ENCODE data around the gene PRPH2. TPM values are rescaled to one million over a fixed set of nuclear protein-coding genes. Genes with fewer than 3 reads are reported as not detected.
"Not testable (repeated sequence)": the region's sequence is repeated elsewhere in the genome, so short reads cannot be mapped to it uniquely, and the experiment has no call there.

The PRPH2 gene
- total RNA-seq, 1 experiment from 2014 or later: not detected

- no peak for DNase-seq (ENCODE audit: extremely low read depth, low read depth)
These were observed 18.0 kb downstream of the PRPH2 start for GRCh38 chr6:42704251-42704936.

GRCh38 chr6:42702786-42703185, 19.6 kb downstream of the PRPH2 start:
- not testable (repeated sequence) for DNase-seq (ENCODE audit: extremely low read depth, low read depth)

- DNase-seq (ENCODE audit: extremely low read depth, low read depth): no peak
These were observed 20.2 kb downstream of the PRPH2 start for GRCh38 chr6:42702200-42702599.

GRCh38 chr6:42698217-42698616, 24.2 kb downstream of the PRPH2 start:
- DNase-seq (ENCODE audit: extremely low read depth, low read depth): no peak

GRCh38 chr6:42697268-42697655, 25.1 kb downstream of the PRPH2 start:
- no peak for DNase-seq (ENCODE audit: extremely low read depth, low read depth)

- DNase-seq (ENCODE audit: extremely low read depth, low read depth): no peak
These were observed 25.7 kb downstream of the PRPH2 start for GRCh38 chr6:42696526-42697267.

- no peak for DNase-seq (ENCODE audit: extremely low read depth, low read depth)
These were observed 27.8 kb downstream of the PRPH2 start for GRCh38 chr6:42694586-42694985.

GRCh38 chr6:42693725-42694323, 28.6 kb downstream of the PRPH2 start:
- DNase-seq (ENCODE audit: extremely low read depth, low read depth): no peak

GRCh38 chr6:42692137-42692911, 30.1 kb downstream of the PRPH2 start:
- DNase-seq (ENCODE audit: extremely low read depth, low read depth): no peak

- DNase-seq (ENCODE audit: extremely low read depth, low read depth): no peak
These were observed 31.5 kb downstream of the PRPH2 start for GRCh38 chr6:42690872-42691271.

- DNase-seq (ENCODE audit: extremely low read depth, low read depth): no peak
These were observed 32.2 kb downstream of the PRPH2 start for GRCh38 chr6:42690151-42690702.

- DNase-seq (ENCODE audit: extremely low read depth, low read depth): no peak
These were observed 33.0 kb downstream of the PRPH2 start for GRCh38 chr6:42689371-42689770.

GRCh38 chr6:42688281-42688680, 34.1 kb downstream of the PRPH2 start:
- DNase-seq (ENCODE audit: extremely low read depth, low read depth): no peak

- no peak for DNase-seq (ENCODE audit: extremely low read depth, low read depth)
These were observed 43.0 kb downstream of the PRPH2 start for GRCh38 chr6:42679358-42679757.

GRCh38 chr6:42674780-42675179, 47.6 kb downstream of the PRPH2 start:
- DNase-seq (ENCODE audit: extremely low read depth, low read depth): no peak

GRCh38 chr6:42674368-42674767, 48.0 kb downstream of the PRPH2 start:
- not testable (repeated sequence) for DNase-seq (ENCODE audit: extremely low read depth, low read depth)

GRCh38 chr6:42664718-42665117, 57.7 kb downstream of the PRPH2 start:
- DNase-seq (ENCODE audit: extremely low read depth, low read depth): no peak

GRCh38 chr6:42661540-42662153, 60.8 kb downstream of the PRPH2 start:
- DNase-seq (ENCODE audit: extremely low read depth, low read depth): peak; percentile 69

- no peak for DNase-seq (ENCODE audit: extremely low read depth, low read depth)
These were observed 62.6 kb downstream of the PRPH2 start for GRCh38 chr6:42659806-42660205.

- DNase-seq (ENCODE audit: extremely low read depth, low read depth): no peak
These were observed 68.5 kb downstream of the PRPH2 start for GRCh38 chr6:42653851-42654250.

All from NCI-H460 (cell line).